Ascending aorta (tissue), 2 donors: Measurements from ENCODE around the gene TMEM259. TPM values are rescaled to one million over a fixed set of nuclear protein-coding genes. Genes with fewer than 3 reads are reported as not detected.

ENCODE experiments used
- DNase-seq, 2 donors: peaks; one replicate each; pipeline ENCODE4 v3.0.0-alpha.2; 2019; ENCODE audit warnings: low spot score in 2 of 2
- H3K27ac ChIP-seq, 2 donors: fragments of 200-600 bp; sonication (generic); one replicate each; pipeline ENCODE4 v1.5.1; 2016 to 2017; ENCODE audit warnings: mild to moderate bottlenecking in 1 of 2
- H3K27me3 ChIP-seq: fragments of 200-600 bp; sonication (generic); one replicate; pipeline ENCODE4 v1.5.1; 2017
- H3K36me3 ChIP-seq, 2 donors: fragments of 200-600 bp; sonication (generic); one replicate each; pipeline ENCODE4 v1.5.1; 2016
- H3K4me1 ChIP-seq, 2 donors: fragments of 200-600 bp; sonication (generic); one replicate each; pipeline ENCODE4 v1.5.1; 2016 to 2017; ENCODE audit warnings: mild to moderate bottlenecking in 1 of 2
- H3K4me3 ChIP-seq, 2 donors: fragments of 200-600 bp; sonication (generic); one replicate each; pipeline ENCODE4 v1.5.1; 2016 to 2017; ENCODE audit warnings: mild to moderate bottlenecking in 1 of 2
- H3K9me3 ChIP-seq, 2 donors: fragments of 200-600 bp; sonication (generic); one replicate each; pipeline ENCODE4 v1.5.1; 2016
- CTCF ChIP-seq, 3 experiments: fragments of 200-600 bp in 2 of 3; fragments of 450-650 bp in 1 of 3; sonication (generic) in 2 of 3; IDR thresholded peaks; one replicate each; pipeline ENCODE4 v1.5.1; 2016 to 2019; ENCODE audit warnings: antibody characterized with exemption in 3 of 3, mild to moderate bottlenecking in 1 of 3, moderate library complexity in 1 of 3
- intact Hi-C: fragments of 100-400 bp; cut with DNase I; formaldehyde crosslinking; loops from one replicate; pipeline ENCODE4 v1.15.1; 2023
- total RNA-seq: library from RNA; depleted of rRNA; stranded (reverse); fragments of >200 nt; gene quantifications from one replicate; pipeline ENCODE4 v1.1.0, GENCODE V29; 2016

Gene TMEM259
- total RNA-seq, 1 donor from 2014 or later = 452 TPM

DNA sequence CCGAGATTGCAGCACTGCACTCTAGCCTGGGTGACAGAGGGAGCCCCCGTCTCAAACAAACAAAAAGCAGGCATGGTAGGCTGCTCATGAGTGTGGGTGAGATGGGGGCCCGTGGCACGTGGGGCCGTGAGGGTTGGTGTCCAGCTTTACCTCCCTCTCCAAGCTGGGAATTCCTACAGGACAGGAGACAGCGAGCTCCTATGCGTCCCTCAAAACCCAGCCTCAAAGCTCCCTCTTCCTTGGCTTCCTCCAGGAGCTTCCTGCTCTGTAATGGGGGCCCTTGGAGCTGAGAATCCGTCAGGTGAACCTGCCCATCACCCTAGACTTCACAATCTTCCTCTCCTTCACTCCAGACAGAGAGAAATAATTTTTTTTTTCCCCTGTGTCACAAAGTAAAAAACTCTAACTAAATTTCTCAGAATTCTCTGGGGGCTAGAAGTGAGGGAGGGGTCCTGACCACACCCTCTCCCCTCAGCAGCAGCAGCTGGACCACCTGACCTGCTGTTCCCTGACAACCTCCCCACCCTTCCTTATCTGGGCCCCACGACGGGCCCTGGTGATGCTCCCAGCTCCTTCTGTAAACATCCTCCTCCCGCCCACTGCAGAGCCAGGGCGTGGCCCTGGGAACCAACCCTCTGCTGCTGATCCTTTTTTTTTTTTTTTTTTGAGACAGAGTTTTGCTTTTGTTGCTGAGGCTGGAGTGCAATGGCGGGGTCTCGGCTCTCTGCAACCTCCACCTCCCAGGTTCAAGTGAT is 58.9 kb downstream of the TMEM259 start:
- no peaks in the 10 kb centered on the region for H3K9me3 ChIP-seq
- intact Hi-C loops = no loop called here
- TF ChIP-seq CTCF (IDR thresholded peaks at IDR 0.05) = no peak
- peaks cover 0 to 9% of the 10 kb centered on the region in 2 donors for H3K36me3 ChIP-seq
- no peak for DNase-seq
- H3K27ac ChIP-seq = no peak overlapping the region
- H3K27me3 ChIP-seq = no peaks in the 10 kb centered on the region
- H3K4me1 ChIP-seq = no peaks in the 10 kb centered on the region
- no peak overlapping the region for H3K4me3 ChIP-seq

DNA sequence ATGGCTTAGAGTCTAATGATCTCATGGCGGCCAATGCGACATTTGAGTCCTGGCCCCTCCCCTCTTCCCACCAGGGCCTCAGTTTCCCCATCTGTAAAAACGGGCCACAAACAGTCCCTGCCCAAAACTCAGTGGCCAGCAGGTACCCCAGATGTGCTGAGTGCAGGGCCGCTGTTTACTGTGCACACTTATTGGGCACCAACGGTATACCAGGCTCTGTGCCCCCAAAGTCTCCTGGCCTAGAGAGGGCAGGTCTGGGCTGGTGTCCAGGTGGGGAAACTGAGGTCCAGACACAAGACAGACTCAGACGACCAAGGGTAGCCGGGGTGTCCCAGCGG is 60.4 kb downstream of the TMEM259 start:
- no peak for TF ChIP-seq CTCF (IDR thresholded peaks at IDR 0.05)

DNA sequence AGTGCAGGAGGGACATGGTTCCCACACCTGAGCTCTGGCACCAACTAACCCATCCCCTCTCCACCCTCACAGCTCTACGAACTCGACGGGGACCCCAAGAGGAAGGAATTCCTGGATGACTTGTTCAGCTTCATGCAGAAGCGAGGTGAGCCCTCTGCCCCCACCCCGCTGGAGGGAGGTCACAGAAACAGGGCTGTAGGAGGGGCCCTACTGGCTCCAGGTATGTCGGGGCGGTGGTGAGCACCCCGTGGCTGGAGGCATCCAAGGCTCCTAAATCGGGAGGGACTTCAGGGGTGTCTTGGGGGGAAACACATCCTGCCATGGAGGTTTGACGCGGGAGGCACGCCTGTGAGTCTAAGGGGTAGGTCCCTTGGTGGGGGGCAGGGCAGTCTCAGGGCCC is 60.9 kb downstream of the TMEM259 start:
- no peaks in the 10 kb centered on the region for H3K9me3 ChIP-seq
- intact Hi-C loops = no loop called here
- DNase-seq = no peak
- no peaks in the 10 kb centered on the region for H3K27me3 ChIP-seq
- H3K27ac ChIP-seq = no peak overlapping the region
- H3K4me1 ChIP-seq = no peaks in the 10 kb centered on the region
- no peak overlapping the region for H3K4me3 ChIP-seq
- peaks cover 0 to 3% of the 10 kb centered on the region in 2 donors for H3K36me3 ChIP-seq
- TF ChIP-seq CTCF (IDR thresholded peaks at IDR 0.05) = no peak

More for the DNA sequence above, 60.4 kb downstream of the TMEM259 start:
- no peak overlapping the region for H3K27ac ChIP-seq
- H3K36me3 ChIP-seq = peaks cover 0 to 3% of the 10 kb centered on the region in 2 donors
- H3K4me1 ChIP-seq = no peaks in the 10 kb centered on the region
- H3K4me3 ChIP-seq = no peak overlapping the region
- no peaks in the 10 kb centered on the region for H3K9me3 ChIP-seq
- no peaks in the 10 kb centered on the region for H3K27me3 ChIP-seq
- intact Hi-C loops = no loop called here
- DNase-seq = no peak

Other genes starting within 250 kb of the TMEM259 start
- gene PTBP1, start 223.7 kb downstream of the TMEM259 start, total RNA-seq = 210 TPM
- not detected for gene PLPPR3, start 199.2 kb downstream of the TMEM259 start, total RNA-seq
- not detected for gene AZU1, start 193.3 kb downstream of the TMEM259 start, total RNA-seq
- gene PRTN3, start 180.1 kb downstream of the TMEM259 start, total RNA-seq = not detected
- gene ELANE, start 168.8 kb downstream of the TMEM259 start, total RNA-seq = not detected
- gene CFD, start 161.5 kb downstream of the TMEM259 start, total RNA-seq = 1,680 TPM
- gene MED16, start 127.9 kb downstream of the TMEM259 start, total RNA-seq = 73.2 TPM
- not detected for gene RNU6-9, start 127.6 kb downstream of the TMEM259 start, total RNA-seq
- 81.5 TPM for gene R3HDM4, start 107.9 kb downstream of the TMEM259 start, total RNA-seq
- gene KISS1R, start 103.8 kb downstream of the TMEM259 start, total RNA-seq = not detected
- 55.3 TPM for gene ARID3A, start 95.1 kb downstream of the TMEM259 start, total RNA-seq
- 65.7 TPM for gene WDR18, start 36.8 kb downstream of the TMEM259 start, total RNA-seq
- gene GRIN3B, start 20.7 kb downstream of the TMEM259 start, total RNA-seq = not detected
- not detected for gene RNU6-2, start 399 bp upstream of the TMEM259 start, total RNA-seq
- gene CNN2, start 5.5 kb upstream of the TMEM259 start, total RNA-seq = 79.1 TPM
- 96.6 TPM for gene ABCA7, start 19.0 kb upstream of the TMEM259 start, total RNA-seq
- gene ARHGAP45, start 46.0 kb upstream of the TMEM259 start, total RNA-seq = 66.5 TPM
- 72.1 TPM for gene POLR2E, start 74.3 kb upstream of the TMEM259 start, total RNA-seq
- 348 TPM for gene GPX4, start 82.9 kb upstream of the TMEM259 start, total RNA-seq
- gene SBNO2, start 153.1 kb upstream of the TMEM259 start, total RNA-seq = 120 TPM
- gene STK11, start 184.7 kb upstream of the TMEM259 start, total RNA-seq = 104 TPM
- gene CBARP, start 216.9 kb upstream of the TMEM259 start, total RNA-seq = 1.9 TPM
- 232 TPM for gene ATP5F1D, start 220.6 kb upstream of the TMEM259 start, total RNA-seq
- gene MIDN, start 227.5 kb upstream of the TMEM259 start, total RNA-seq = 307 TPM
- 442 TPM for gene CIRBP, start 248.2 kb upstream of the TMEM259 start, total RNA-seq